SJSA1 (cell line): ENCODE measurements around the gene NUAK2. TPM values are rescaled to one million over a fixed set of nuclear protein-coding genes. Genes with fewer than 3 reads are reported as not detected.

ENCODE experiments used
- DNase-seq, 2 experiments: peaks; one replicate each; pipeline ENCODE4 v3.0.0-alpha.2; 2015 to 2020; ENCODE audit warnings: low spot score in 2 of 2, low read depth in 1 of 2
- H3K27ac ChIP-seq: fragments of 250-450 bp; sonication (Bioruptor Pico); 2 replicates; pipeline ENCODE4 v1.5.1; 2020; ENCODE audit warnings: mild to moderate bottlenecking, moderate library complexity
- H3K27me3 ChIP-seq: fragments of 250-450 bp; sonication (Bioruptor Pico); replicated peaks from 2 replicates; pipeline ENCODE4 v1.5.1; 2020; ENCODE audit warnings: mild to moderate bottlenecking, moderate library complexity
- H3K36me3 ChIP-seq: fragments of 250-450 bp; sonication (Bioruptor Pico); 2 replicates; pipeline ENCODE4 v1.5.1; 2020; ENCODE audit warnings: mild to moderate bottlenecking
- H3K4me1 ChIP-seq: fragments of 250-450 bp; sonication (Bioruptor Pico); replicated peaks from 2 replicates; pipeline ENCODE4 v1.6.1; 2021; ENCODE audit warnings: mild to moderate bottlenecking
- H3K4me3 ChIP-seq: fragments of 250-450 bp; sonication (Bioruptor Pico); 2 replicates; pipeline ENCODE4 v1.5.1; 2020; ENCODE audit warnings: mild to moderate bottlenecking
- H3K9me3 ChIP-seq: fragments of 250-450 bp; sonication (Bioruptor Pico); replicated peaks from 2 replicates; pipeline ENCODE4 v1.5.1; 2020; ENCODE audit warnings: mild to moderate bottlenecking
- total RNA-seq: library from RNA; depleted of rRNA; stranded (reverse); fragments of >200 nt; shearing (Covaris generic); gene quantifications from 2 replicates; pipeline ENCODE4 v1.2.3, GENCODE V29; 2014

NUAK2 gene
- total RNA-seq, 1 experiment from 2014 or later, result 5.8 TPM

DNA sequence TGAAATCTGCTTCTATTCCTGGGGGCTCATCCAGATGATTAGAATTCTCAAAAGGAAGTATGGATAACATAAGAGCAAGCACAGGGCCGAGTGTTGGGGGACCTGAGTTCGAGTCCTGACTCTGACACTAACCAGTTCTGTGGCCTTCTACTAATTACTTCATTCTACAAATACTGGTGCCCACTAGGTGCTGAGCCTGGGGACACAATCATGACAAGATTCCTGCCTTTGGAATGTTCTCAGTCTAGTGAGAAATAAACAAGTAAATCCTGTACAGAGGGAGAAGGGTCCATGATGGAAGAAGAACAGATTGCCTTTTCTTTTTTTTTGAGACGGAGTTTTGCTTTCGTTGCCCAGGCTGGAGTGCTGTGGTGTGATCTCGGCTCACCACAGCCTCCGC is 2.2 kb upstream of the NUAK2 start:
- Histone ChIP-seq H3K27me3 (no peaks in the 10 kb centered on the region), H3K36me3 (peaks cover 7% of the 10 kb centered on the region; the same call in 1 of the 2 replicates), H3K9me3 (no peaks in the 10 kb centered on the region), H3K4me1 (peaks cover 35% of the 10 kb centered on the region), H3K4me3 (no peak overlapping the region), H3K27ac (no peak overlapping the region)
- DNase-seq, result no peak

DNA sequence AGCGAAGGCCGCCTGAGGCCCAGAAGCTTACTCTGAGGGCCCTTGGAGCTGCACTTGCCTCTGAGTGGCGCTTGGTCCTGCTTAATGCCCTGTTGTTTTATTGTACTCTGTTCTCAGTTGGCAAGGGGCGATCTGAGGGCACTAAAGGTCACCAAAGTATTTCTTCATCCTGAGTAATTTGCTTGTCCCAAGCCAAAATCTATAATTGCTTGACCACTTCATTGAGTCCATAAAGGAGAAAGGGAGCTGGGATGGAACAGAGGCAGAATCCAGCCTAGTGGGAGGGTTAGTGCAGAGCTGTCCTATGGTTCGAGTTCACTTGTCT is 376 bp upstream of the NUAK2 start:
- Histone ChIP-seq H3K27me3 (no peaks in the 10 kb centered on the region), H3K9me3 (no peaks in the 10 kb centered on the region), H3K36me3 (peaks cover 7% of the 10 kb centered on the region; the same call in 1 of the 2 replicates), H3K4me3 (peak overlapping the region; percentile 75), H3K27ac (no peak overlapping the region), H3K4me1 (peaks cover 54% of the 10 kb centered on the region)
- DNase-seq, result no peak

DNA sequence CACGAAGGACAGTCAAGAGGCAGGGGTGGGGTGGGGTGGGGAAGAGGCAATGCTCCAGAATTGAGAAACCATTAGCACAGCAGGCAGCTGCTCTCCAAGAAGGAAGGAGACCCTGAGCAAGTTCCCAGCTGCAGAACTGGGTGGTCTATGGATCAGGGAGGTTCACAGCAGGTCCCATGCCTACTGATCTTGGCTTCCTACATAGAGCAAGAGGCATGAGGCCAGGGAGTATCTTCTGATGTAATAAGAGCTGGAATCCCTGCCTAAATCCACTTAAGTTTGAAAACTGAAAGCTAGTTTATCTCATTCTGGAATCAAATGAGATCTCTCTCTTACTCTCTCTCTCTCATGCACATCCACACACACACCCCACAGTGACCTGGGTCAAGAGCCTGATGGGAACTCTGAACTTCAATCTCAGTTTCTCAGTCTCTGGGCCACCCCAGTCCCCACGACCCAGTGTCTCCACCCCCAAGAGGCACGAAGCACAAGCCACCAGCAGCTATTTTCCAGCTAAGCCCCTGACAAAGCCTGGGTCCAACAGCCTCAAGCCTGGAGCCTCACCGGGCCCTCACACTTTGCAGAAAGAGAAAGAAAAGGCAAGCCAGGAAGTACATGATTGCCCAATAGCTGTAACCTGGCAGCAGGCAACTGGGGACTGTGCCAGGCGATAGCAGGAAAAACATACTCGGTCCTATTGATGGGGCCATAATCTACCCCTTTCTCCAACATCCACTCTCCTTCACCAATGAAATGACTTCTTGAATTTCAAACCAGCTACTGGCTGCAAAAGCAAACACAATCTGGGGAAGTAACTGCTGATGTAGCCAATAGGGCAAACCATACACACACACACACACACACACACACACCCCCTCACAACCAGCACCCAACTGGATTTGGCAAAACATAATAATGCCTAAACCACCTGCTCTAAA is 2.2 kb downstream of the NUAK2 start:
- DNase-seq, result no peak
- Histone ChIP-seq H3K27me3 (no peaks in the 10 kb centered on the region), H3K9me3 (no peaks in the 10 kb centered on the region), H3K4me3 (peak overlapping the region; percentile 75; the same call in 1 of the 2 replicates), H3K36me3 (peaks cover 7% of the 10 kb centered on the region; the same call in 1 of the 2 replicates), H3K4me1 (peaks cover 63% of the 10 kb centered on the region), H3K27ac (no peak overlapping the region)

DNA sequence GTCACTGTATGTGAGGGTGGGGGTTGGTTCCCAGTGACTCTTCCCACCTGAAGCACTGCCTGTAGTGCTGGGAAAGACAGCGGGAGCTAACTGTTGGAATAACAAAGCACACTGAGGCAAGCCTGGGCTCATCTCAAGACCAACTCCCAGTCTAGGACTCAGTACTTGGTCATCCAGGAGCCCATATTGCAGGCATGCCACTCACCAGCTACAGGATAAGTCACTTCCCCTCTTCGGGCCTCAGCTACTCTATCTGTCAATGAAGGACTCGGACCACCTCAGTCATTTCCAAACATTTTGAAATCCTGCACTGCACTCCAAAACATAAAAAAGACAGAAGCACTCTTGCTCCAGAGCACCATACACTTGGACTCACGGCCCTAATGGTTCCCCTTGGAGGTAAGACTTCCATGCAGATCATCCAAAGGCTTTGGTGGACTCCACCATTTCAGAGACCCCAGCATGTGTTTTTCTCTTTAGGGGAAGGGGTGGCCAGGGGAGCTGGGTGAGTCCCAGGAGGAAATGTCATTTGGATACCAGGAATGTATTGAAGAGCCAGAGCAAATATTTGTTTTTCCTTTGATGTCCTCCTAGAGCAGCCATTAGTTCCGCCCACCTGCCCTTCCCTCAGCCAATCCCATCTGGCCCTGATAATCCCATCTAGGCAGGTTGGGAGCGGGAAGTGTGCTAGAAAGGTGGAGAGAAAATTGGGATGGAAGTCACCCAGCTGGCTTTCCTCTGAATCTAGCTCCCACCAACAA is 3.1 kb downstream of the NUAK2 start:
- H3K4me1 ChIP-seq, result peaks cover 71% of the 10 kb centered on the region

DNA sequence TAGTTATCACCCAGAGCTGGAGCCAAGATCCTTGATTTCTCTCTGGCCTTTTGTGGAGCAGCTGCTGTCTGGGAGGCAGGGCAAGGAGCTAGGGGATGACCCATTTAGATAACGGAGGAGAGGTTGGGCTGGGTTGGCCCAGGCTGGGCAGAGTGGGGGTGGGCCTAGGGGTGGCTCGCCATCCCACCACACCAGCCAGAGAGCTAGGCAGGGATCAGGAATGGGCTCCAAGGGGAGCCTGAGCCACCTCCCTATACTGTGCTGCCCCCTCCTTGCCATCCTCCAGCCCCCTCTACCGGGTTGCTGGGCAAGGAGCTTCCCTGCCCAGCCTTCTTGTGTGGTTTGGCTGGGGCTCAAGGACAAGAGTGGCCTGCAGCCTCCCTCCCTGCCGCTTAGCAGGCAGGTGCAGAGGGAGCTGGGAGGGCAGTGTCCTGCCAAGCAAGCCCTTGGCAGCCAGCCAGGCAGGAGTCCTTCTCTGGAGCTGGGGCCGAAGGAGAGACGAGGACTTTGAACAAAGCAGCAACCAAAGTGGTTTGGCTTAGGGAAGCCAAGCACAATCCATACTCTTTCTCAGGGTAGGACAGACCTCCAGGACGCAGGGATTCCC is 4.1 kb downstream of the NUAK2 start:
- Histone ChIP-seq H3K9me3 (no peaks in the 10 kb centered on the region), H3K4me3 (no peak overlapping the region), H3K36me3 (peaks cover 12% of the 10 kb centered on the region; the same call in 1 of the 2 replicates), H3K27ac (no peak overlapping the region), H3K27me3 (no peaks in the 10 kb centered on the region), H3K4me1 (peaks cover 81% of the 10 kb centered on the region)
- no peak for DNase-seq

More for the DNA sequence above, 3.1 kb downstream of the NUAK2 start:
- Histone ChIP-seq H3K9me3 (no peaks in the 10 kb centered on the region), H3K4me3 (no peak overlapping the region), H3K27ac (no peak overlapping the region), H3K36me3 (peaks cover 7% of the 10 kb centered on the region; the same call in 1 of the 2 replicates), H3K27me3 (no peaks in the 10 kb centered on the region)
- no peak for DNase-seq

DNA sequence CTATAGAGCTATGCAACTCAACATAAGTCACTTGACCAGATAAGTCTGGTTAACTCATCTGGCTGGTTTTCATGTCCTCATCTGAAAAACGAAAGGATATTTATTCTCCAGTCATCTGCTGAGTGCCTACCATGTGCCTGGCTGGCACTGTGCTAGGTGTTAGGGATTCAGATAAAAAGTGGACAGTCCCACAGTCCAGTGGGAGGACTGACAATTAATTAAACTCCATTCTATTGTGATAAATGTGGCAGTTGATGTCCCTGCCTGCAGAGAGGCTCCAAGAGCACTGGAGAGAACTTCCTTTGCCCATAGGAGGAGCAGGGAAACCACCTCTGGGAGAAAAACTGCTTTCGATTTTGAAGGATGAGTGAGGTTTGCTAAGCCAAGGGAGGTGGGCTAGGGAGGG is 5.4 kb downstream of the NUAK2 start:
- H3K4me1 ChIP-seq, result peaks cover 78% of the 10 kb centered on the region
- no peaks in the 10 kb centered on the region for H3K27me3 ChIP-seq
- no peak for DNase-seq
- H3K4me3 ChIP-seq, result no peak overlapping the region
- no peak overlapping the region for H3K27ac ChIP-seq
- H3K36me3 ChIP-seq, result peaks cover 24% of the 10 kb centered on the region
- no peaks in the 10 kb centered on the region for H3K9me3 ChIP-seq

DNA sequence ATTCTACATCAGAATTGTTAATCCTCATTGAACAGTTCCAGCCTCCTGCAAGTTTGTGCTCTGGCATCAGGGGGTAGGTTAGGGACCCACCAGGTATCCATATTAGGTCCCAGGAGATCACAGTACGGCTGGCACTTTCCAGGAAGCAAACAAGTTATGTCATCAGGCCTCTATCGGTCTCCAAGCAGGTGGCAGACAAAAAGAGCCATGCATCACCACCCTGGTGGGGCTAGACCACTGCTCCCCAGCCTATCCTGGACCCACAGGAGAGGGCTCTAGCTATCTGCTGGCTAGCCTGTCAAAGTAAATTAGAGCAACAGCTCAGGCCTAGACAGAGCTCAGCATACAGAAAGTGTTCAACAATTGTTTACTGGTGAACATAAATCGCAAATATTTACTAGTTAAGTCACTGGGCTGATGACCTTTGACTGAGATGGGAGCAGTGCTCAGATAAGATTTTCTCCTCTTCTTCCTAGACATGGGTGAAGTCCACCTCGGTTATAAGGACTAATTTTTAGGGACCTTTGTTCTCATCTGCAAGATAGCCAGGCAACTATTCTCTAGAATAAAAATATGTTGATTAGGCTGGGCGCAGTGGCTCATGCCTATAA is 6.4 kb downstream of the NUAK2 start:
- Histone ChIP-seq H3K9me3 (no peaks in the 10 kb centered on the region), H3K27me3 (no peaks in the 10 kb centered on the region), H3K4me1 (peaks cover 71% of the 10 kb centered on the region), H3K36me3 (peaks cover 30% of the 10 kb centered on the region), H3K27ac (no peak overlapping the region), H3K4me3 (no peak overlapping the region)
- no peak for DNase-seq

DNA sequence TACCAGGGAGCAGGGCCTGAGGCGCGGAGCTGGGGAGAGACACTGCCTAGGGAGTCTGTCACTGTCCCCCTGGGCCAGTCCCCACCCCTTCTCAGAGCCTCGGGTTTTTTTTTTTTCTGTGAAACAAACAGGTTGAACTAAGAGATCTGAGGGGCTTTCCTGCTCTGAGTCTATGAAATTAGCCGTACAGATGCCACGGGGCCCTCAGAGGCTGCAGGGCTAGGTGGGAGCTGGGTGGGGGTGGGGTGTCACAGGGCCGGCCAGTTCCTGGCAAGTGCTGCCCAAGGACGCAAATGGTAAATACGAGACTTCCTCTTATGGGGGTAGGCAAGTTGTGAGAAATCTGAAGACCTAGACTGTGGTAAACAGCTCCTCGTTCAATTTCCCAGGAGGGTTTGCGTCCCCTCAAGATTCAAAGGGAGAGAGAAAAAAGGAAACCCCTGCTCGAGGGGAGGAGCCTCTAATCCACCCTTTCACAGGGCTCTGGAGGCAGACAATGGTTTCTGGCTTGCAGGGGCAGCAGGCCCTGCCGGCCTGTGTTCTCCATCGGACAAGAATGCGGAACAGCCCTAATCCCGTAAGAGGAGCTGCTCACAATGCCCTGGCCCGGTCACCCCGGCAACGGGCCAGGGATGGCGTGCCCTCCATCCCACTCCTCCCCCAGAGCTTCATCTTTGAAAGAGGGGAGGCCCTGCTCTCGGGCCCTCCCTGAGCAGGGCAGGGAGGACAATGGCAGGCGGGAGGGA is 7.8 kb downstream of the NUAK2 start:
- Histone ChIP-seq H3K27me3 (no peaks in the 10 kb centered on the region), H3K27ac (peak overlapping the region; percentile 76), H3K4me3 (no peak overlapping the region), H3K36me3 (peaks cover 41% of the 10 kb centered on the region), H3K4me1 (peaks cover 58% of the 10 kb centered on the region), H3K9me3 (no peaks in the 10 kb centered on the region)
- peak; percentile 89 to 92 for DNase-seq

DNA sequence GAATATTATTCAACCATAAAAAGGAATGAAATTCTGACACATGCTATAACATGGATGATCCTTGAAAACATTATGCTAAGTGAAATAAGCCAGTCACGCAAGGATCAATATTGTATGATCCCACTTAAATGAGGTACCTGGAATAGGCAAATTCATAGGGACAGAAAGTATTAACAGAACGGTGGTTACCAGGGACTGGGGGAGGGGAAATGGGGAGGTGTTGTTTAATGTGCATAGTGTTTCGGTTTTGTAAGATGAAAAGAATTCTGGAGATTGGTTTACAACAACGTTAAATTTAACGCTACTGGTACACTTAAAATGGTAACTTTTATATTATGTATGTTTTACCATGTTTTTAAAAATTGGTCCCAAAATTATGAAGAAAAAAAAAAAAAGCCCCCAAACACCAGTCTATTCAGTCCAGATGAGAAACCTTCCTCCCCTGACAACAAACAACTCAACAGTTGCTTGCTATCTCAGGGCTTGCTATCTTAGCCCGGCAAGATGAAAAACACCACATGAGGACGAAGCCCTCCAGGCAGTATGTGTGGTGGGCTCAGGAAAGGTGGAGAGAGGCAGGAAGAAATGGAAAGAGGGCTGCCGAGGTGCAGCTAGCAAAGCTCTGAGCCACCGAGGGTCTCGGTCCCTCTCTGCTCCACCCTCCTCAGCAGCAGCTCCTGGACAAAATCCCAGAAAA is 8.5 kb downstream of the NUAK2 start:
- Histone ChIP-seq H3K36me3 (peaks cover 48% of the 10 kb centered on the region), H3K27me3 (no peaks in the 10 kb centered on the region), H3K9me3 (no peaks in the 10 kb centered on the region), H3K27ac (peak overlapping the region; percentile 76), H3K4me1 (peaks cover 51% of the 10 kb centered on the region), H3K4me3 (no peak overlapping the region)
- DNase-seq, result no peak

DNA sequence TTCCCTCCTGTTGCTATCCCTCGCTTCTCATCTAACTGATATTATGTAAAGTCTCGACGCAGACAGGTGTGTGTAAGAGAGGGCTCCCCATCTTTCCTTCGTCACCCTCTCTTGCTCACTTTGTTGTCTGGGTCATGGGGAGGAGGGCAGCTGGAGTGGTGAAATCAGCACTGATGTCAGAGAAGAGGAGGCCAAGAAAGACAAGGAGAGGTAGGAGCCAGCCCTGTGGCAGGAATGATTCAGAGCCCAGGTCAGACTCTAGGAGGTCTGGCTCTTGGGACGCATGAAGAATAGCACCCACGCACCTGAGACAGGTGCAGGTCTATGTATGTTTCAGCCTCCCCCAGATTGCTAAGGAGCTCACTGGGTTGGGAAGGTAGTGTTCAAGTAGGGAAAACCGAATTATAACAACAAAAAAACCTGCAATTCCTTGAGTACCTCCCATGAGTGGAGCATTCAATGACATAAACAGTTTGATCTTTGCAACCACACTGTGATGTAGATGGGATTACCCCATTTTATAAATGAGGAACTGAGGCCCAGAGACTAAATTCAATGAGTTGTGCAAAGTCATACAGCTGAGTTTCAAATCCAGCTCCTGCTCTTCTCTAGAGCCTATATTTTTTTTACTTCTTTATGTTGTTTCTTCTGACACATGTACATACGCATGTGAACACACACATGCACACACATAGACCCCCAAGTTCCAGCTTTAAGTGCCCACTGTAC is 10.4 kb downstream of the NUAK2 start:
- peaks cover 67% of the 10 kb centered on the region for H3K36me3 ChIP-seq
- peaks cover 32% of the 10 kb centered on the region for H3K4me1 ChIP-seq
- no peak overlapping the region for H3K4me3 ChIP-seq
- H3K27me3 ChIP-seq, result no peaks in the 10 kb centered on the region
- no peaks in the 10 kb centered on the region for H3K9me3 ChIP-seq
- no peak overlapping the region for H3K27ac ChIP-seq
- DNase-seq, result no peak

DNA sequence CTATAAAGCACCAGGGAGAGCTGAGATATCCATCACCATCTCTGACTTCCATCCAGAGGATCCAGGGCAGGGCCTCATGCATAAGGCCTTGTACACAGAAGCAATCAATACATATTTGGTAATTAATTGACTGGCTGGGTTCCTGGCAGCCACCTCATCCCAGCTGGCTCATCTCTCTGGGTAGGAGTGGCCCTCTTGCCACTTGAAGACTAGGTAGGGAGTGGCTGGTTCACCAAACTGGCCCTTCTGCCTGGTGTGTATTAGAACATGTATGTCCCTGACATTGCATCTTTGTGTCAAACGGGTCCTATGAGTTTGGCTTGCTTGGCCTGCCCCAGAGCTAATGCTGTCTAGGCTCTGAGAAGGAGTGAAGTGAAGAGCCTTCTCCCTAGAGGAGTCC is 11.8 kb downstream of the NUAK2 start:
- DNase-seq, result no peak
- Histone ChIP-seq H3K4me1 (peaks cover 31% of the 10 kb centered on the region), H3K36me3 (peaks cover 81% of the 10 kb centered on the region)

DNA sequence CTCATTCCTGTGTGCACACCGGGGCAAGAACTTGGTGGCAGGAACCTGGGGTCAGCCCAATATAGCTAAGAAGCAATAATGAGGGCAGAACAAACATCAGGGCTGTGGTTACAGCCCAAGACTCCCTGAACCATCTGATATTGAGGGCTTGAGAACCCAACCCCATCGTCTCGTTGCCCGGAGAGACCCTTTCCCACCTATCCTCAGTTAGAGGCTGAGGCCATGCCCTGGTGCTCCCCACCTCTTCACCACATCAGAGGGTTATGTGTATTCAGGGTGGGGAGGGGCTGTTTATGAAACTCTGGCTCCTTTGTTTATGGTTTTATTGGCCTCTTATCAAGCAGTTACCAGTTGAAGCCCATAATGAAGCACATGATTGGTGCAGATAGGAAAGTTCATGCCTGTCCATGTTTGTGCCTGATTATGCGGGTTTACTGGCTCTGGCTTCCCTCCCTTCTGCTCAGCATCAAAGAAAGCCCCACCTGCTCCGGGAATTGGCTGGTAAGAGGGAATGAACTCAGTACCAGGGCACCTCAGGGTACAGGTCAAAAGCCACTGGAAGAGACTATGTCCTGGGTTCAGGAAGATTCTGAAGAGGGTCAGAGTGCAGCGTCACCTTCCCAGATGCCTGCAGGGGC is 14.5 kb downstream of the NUAK2 start:
- Histone ChIP-seq H3K27me3 (no peaks in the 10 kb centered on the region), H3K36me3 (peaks cover 100% of the 10 kb centered on the region), H3K4me3 (no peak overlapping the region), H3K27ac (no peak overlapping the region), H3K9me3 (no peaks in the 10 kb centered on the region), H3K4me1 (peaks cover 23% of the 10 kb centered on the region)
- DNase-seq, result no peak

More for the DNA sequence above, 11.8 kb downstream of the NUAK2 start:
- H3K27me3 ChIP-seq, result no peaks in the 10 kb centered on the region
- no peak overlapping the region for H3K27ac ChIP-seq
- no peak overlapping the region for H3K4me3 ChIP-seq
- no peaks in the 10 kb centered on the region for H3K9me3 ChIP-seq
